ENCODE data around the gene PRKG2.

Gene PRKG2

GRCh38 chr4:81194286-81194685 lies 20.7 kb downstream of the PRKG2 start:
- TF ChIP-seq FOXP2 (optimal IDR thresholded peaks at IDR 0.05; ENCODE audit: borderline replicate concordance, extremely low read depth, extremely low read length, insufficient read depth), result no peak

GRCh38 chr4:81180916-81181315 lies 34.1 kb downstream of the PRKG2 start:
- TF ChIP-seq REST (IDR thresholded peaks at IDR 0.05; ENCODE audit: insufficient read depth in 1 of 2, low read depth in 2 of 2, low read length in 2 of 2), result no peak
- no peak for TF ChIP-seq SIN3A (IDR thresholded peaks at IDR 0.05; ENCODE audit: borderline replicate concordance, insufficient read depth, low read length)
- TF ChIP-seq TAF1 (IDR thresholded peaks at IDR 0.05; ENCODE audit: borderline replicate concordance, insufficient read depth, low read length), result no peak
- no peak for TF ChIP-seq FOXP2 (optimal IDR thresholded peaks at IDR 0.05; ENCODE audit: borderline replicate concordance, extremely low read depth, extremely low read length, insufficient read depth)
- no peak for TF ChIP-seq POLR2AphosphoS5 (IDR thresholded peaks at IDR 0.05; ENCODE audit: low read depth, low read length)

GRCh38 chr4:81179326-81179725 lies 35.7 kb downstream of the PRKG2 start:
- TF ChIP-seq REST (IDR thresholded peaks at IDR 0.05; ENCODE audit: insufficient read depth in 1 of 2, low read depth in 2 of 2, low read length in 2 of 2), result no peak
- TF ChIP-seq FOXP2 (optimal IDR thresholded peaks at IDR 0.05; ENCODE audit: borderline replicate concordance, extremely low read depth, extremely low read length, insufficient read depth), result no peak
- no peak for TF ChIP-seq POLR2AphosphoS5 (IDR thresholded peaks at IDR 0.05; ENCODE audit: low read depth, low read length)
- no peak for TF ChIP-seq SIN3A (IDR thresholded peaks at IDR 0.05; ENCODE audit: borderline replicate concordance, insufficient read depth, low read length)
- TF ChIP-seq TAF1 (IDR thresholded peaks at IDR 0.05; ENCODE audit: borderline replicate concordance, insufficient read depth, low read length), result no peak

GRCh38 chr4:81173213-81173612 lies 41.8 kb downstream of the PRKG2 start:
- no peak for TF ChIP-seq TAF1 (IDR thresholded peaks at IDR 0.05; ENCODE audit: borderline replicate concordance, insufficient read depth, low read length)

GRCh38 chr4:81166458-81167160 lies 48.4 kb downstream of the PRKG2 start:
- no peak for TF ChIP-seq SIN3A (IDR thresholded peaks at IDR 0.05; ENCODE audit: borderline replicate concordance, insufficient read depth, low read length)
- TF ChIP-seq REST (IDR thresholded peaks at IDR 0.05; ENCODE audit: insufficient read depth in 1 of 2, low read depth in 2 of 2, low read length in 2 of 2), result no peak
- no peak for TF ChIP-seq TAF1 (IDR thresholded peaks at IDR 0.05; ENCODE audit: borderline replicate concordance, insufficient read depth, low read length)

- TF ChIP-seq REST (IDR thresholded peaks at IDR 0.05; ENCODE audit: insufficient read depth in 1 of 2, low read depth in 2 of 2, low read length in 2 of 2) (no peak), TAF1 (IDR thresholded peaks at IDR 0.05; ENCODE audit: borderline replicate concordance, insufficient read depth, low read length) (no peak), FOXP2 (optimal IDR thresholded peaks at IDR 0.05; ENCODE audit: borderline replicate concordance, extremely low read depth, extremely low read length, insufficient read depth) (no peak), SIN3A (IDR thresholded peaks at IDR 0.05; ENCODE audit: borderline replicate concordance, insufficient read depth, low read length) (no peak), POLR2AphosphoS5 (IDR thresholded peaks at IDR 0.05; ENCODE audit: low read depth, low read length) (no peak)
Observed at GRCh38 chr4:81165861-81166430, 49.1 kb downstream of the PRKG2 start.
